ENCODE data around the gene SORL1-AS1.

The SORL1-AS1 gene

GRCh38 chr11:121474680-121475079 lies 21.9 kb upstream of the SORL1-AS1 start:
- no peak for DNase-seq

GRCh38 chr11:121473064-121473777 lies 20.5 kb upstream of the SORL1-AS1 start:
- no peak for DNase-seq

- DNase-seq = peak in 1 of 5 donors; percentile 18
Observed at GRCh38 chr11:121472312-121472711, 19.5 kb upstream of the SORL1-AS1 start.

- no peak for DNase-seq
Observed at GRCh38 chr11:121471167-121471566, 18.4 kb upstream of the SORL1-AS1 start.

- no peak for DNase-seq
Observed at GRCh38 chr11:121469910-121470309, 17.1 kb upstream of the SORL1-AS1 start.

GRCh38 chr11:121467965-121468364 lies 15.2 kb upstream of the SORL1-AS1 start:
- peak; percentile 46 to 73 (median 69) for DNase-seq

GRCh38 chr11:121467471-121467870 lies 14.7 kb upstream of the SORL1-AS1 start:
- no peak for DNase-seq

- DNase-seq = peak in 2 of 5 donors; percentile 19 to 38
Observed at GRCh38 chr11:121466063-121466794, 13.5 kb upstream of the SORL1-AS1 start.

- DNase-seq = no peak
Observed at GRCh38 chr11:121465709-121466062, 12.9 kb upstream of the SORL1-AS1 start.

GRCh38 chr11:121464352-121464946 lies 11.7 kb upstream of the SORL1-AS1 start:
- peak; percentile 29 to 88 (median 47) for DNase-seq

GRCh38 chr11:121463689-121464335 lies 11.0 kb upstream of the SORL1-AS1 start:
- no peak for DNase-seq

GRCh38 chr11:121461843-121462242 lies 9.1 kb upstream of the SORL1-AS1 start:
- DNase-seq = no peak

- DNase-seq = no peak
Observed at GRCh38 chr11:121460941-121461514, 8.3 kb upstream of the SORL1-AS1 start.

- DNase-seq = peak in 2 of 5 donors; percentile 26 to 61
Observed at GRCh38 chr11:121459413-121460017, 6.7 kb upstream of the SORL1-AS1 start.

- no peak for DNase-seq
Observed at GRCh38 chr11:121458551-121458950, 5.8 kb upstream of the SORL1-AS1 start.

- DNase-seq = no peak
Observed at GRCh38 chr11:121456816-121457431, 4.2 kb upstream of the SORL1-AS1 start.

- DNase-seq = no peak
Observed at GRCh38 chr11:121456151-121456550, 3.4 kb upstream of the SORL1-AS1 start.

GRCh38 chr11:121455115-121455514 lies 2.3 kb upstream of the SORL1-AS1 start:
- no peak for DNase-seq

- no peak for DNase-seq
Observed at GRCh38 chr11:121453589-121454299, 977 bp upstream of the SORL1-AS1 start.

GRCh38 chr11:121451986-121452608 lies 670 bp downstream of the SORL1-AS1 start, which contains the start of gene SORL1:
Gene SORL1 (plus strand): TSS chr11:121452314. CDS start chr11:121452332, 18 bp downstream.
- peak; percentile 44 to 76 (median 59) for DNase-seq

Data from T-helper 1 cell (primary cell).